ENCODE data around the gene PTP4A2.

DNA sequence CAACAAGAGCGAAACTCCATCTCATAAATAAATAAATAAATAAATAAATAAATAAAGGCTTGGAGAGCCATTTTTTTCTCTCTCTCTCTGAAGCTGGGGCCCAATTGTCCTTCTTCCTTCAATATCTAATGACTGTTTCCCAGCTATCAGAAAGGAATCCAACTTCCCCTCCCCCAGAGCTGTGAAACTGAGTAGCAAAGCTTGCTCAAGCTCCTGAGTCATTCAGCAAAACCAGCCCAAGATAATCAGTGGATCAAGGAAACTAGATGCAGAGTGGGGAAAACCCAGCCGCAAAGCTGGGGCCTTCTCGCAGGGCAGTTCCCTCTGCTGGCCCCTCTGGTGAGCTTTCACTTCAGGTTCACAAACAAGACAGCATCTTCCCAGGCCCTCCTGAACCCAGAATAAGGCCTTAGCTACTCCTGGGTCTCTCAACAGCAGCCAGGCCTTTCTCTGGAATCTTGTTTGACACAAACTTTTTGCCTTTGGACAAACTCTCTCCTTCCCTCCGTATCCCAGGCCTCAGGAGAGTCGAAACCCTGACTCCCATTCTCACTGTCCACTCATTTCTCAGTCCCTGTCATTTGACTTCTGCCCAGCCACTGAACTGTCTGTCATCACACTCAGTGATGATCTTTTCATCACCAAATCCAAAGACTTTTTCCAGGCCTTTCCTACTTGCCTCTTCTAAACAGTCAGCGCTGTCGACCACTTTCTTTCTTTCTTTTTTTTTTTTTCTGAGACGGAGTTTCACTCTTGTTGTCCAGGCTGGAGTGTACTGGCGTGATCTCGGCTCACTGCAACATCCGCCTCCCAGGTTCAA is 18.0 kb upstream of the PTP4A2 start:
- no peak for TF ChIP-seq POLR2A (IDR thresholded peaks at IDR 0.05)
- TF ChIP-seq, protein P1, sequence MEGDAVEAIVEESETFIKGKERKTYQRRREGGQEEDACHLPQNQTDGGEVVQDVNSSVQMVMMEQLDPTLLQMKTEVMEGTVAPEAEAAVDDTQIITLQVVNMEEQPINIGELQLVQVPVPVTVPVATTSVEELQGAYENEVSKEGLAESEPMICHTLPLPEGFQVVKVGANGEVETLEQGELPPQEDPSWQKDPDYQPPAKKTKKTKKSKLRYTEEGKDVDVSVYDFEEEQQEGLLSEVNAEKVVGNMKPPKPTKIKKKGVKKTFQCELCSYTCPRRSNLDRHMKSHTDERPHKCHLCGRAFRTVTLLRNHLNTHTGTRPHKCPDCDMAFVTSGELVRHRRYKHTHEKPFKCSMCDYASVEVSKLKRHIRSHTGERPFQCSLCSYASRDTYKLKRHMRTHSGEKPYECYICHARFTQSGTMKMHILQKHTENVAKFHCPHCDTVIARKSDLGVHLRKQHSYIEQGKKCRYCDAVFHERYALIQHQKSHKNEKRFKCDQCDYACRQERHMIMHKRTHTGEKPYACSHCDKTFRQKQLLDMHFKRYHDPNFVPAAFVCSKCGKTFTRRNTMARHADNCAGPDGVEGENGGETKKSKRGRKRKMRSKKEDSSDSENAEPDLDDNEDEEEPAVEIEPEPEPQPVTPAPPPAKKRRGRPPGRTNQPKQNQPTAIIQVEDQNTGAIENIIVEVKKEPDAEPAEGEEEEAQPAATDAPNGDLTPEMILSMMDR (IDR thresholded peaks at IDR 0.05): peak in 2 of 3 donors; percentile 40 to 42
